ENCODE data around the gene SENP8. TPM values are rescaled to one million over a fixed set of nuclear protein-coding genes. Genes with fewer than 3 reads are reported as not detected.

Gene SENP8
- total and polyA plus RNA-seq, 2 donors, result 2.0 to 2.7 TPM

- Histone ChIP-seq H3K36me3 (ENCODE audit: control insufficient read depth in 2 of 2, insufficient read depth in 2 of 2, low read length in 1 of 2) (no peaks in the 10 kb centered on the region), H3K4me3 (ENCODE audit: low read length in 2 of 2) (no peak overlapping the region), H3K27ac (ENCODE audit: low read depth in 1 of 2, low read length in 1 of 2) (no peak overlapping the region), H3K9me3 (ENCODE audit: control insufficient read depth in 2 of 2, insufficient read depth in 1 of 2, low read length in 1 of 2) (no peaks in the 10 kb centered on the region), H3K4me1 (ENCODE audit: control insufficient read depth in 2 of 2, insufficient read depth in 2 of 2, low read length in 2 of 2) (no peaks in the 10 kb centered on the region), H3K27me3 (ENCODE audit: control insufficient read depth in 2 of 2, insufficient read depth in 1 of 2, low read length in 1 of 2) (no peaks in the 10 kb centered on the region)
- WGBS, result 96% methylated on average over 15 of the region's 15 CpGs
- no peak for DNase-seq (ENCODE audit: low read depth in 6 of 9, low spot score in 9 of 9)
Observed at GRCh38 chr15:72175186-72176044, 57.2 kb downstream of the SENP8 start.

DNA sequence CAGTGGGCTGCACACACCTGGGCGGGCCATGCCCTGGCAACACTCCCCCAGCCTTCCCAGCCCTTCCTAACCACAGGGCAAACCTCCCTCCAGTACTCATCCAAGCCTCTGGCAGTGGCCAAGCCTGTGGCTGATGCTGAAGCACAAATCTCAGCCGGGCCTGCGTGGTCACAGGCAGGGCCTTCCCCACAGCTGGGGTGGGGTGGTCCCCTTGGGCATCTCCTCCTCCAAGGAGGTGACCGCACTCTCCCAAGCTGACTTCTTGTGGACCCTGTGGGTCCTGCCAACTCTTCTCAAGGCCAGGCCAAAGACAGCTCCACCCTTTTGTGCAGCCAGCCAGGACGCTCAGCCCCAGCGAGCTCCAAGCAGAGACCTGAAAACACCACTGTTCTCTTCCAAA, 58.0 kb downstream of the SENP8 start:
- Histone ChIP-seq H3K4me1 (ENCODE audit: control insufficient read depth in 2 of 2, insufficient read depth in 2 of 2, low read length in 2 of 2) (no peaks in the 10 kb centered on the region), H3K27me3 (ENCODE audit: control insufficient read depth in 2 of 2, insufficient read depth in 1 of 2, low read length in 1 of 2) (no peaks in the 10 kb centered on the region), H3K4me3 (ENCODE audit: low read length in 2 of 2) (no peak overlapping the region), H3K36me3 (ENCODE audit: control insufficient read depth in 2 of 2, insufficient read depth in 2 of 2, low read length in 1 of 2) (no peaks in the 10 kb centered on the region), H3K27ac (ENCODE audit: low read depth in 1 of 2, low read length in 1 of 2) (no peak overlapping the region), H3K9me3 (ENCODE audit: control insufficient read depth in 2 of 2, insufficient read depth in 1 of 2, low read length in 1 of 2) (no peaks in the 10 kb centered on the region)
- DNase-seq (ENCODE audit: low read depth in 6 of 9, low spot score in 9 of 9), result no peak
- WGBS, result 96% methylated on average over 6 of the region's 6 CpGs

- no peaks in the 10 kb centered on the region for H3K27me3 ChIP-seq (ENCODE audit: control insufficient read depth in 2 of 2, insufficient read depth in 1 of 2, low read length in 1 of 2)
- no peaks in the 10 kb centered on the region for H3K4me1 ChIP-seq (ENCODE audit: control insufficient read depth in 2 of 2, insufficient read depth in 2 of 2, low read length in 2 of 2)
- H3K4me3 ChIP-seq (ENCODE audit: low read length in 2 of 2), result no peak overlapping the region
- DNase-seq (ENCODE audit: low read depth in 6 of 9, low spot score in 9 of 9), result no peak
- no peaks in the 10 kb centered on the region for H3K36me3 ChIP-seq (ENCODE audit: control insufficient read depth in 2 of 2, insufficient read depth in 2 of 2, low read length in 1 of 2)
- no peak overlapping the region for H3K27ac ChIP-seq (ENCODE audit: low read depth in 1 of 2, low read length in 1 of 2)
- no peaks in the 10 kb centered on the region for H3K9me3 ChIP-seq (ENCODE audit: control insufficient read depth in 2 of 2, insufficient read depth in 1 of 2, low read length in 1 of 2)
- 93% methylated on average over 3 of the region's 3 CpGs for WGBS
Observed at GRCh38 chr15:72176743-72177142, 58.5 kb downstream of the SENP8 start.

DNA sequence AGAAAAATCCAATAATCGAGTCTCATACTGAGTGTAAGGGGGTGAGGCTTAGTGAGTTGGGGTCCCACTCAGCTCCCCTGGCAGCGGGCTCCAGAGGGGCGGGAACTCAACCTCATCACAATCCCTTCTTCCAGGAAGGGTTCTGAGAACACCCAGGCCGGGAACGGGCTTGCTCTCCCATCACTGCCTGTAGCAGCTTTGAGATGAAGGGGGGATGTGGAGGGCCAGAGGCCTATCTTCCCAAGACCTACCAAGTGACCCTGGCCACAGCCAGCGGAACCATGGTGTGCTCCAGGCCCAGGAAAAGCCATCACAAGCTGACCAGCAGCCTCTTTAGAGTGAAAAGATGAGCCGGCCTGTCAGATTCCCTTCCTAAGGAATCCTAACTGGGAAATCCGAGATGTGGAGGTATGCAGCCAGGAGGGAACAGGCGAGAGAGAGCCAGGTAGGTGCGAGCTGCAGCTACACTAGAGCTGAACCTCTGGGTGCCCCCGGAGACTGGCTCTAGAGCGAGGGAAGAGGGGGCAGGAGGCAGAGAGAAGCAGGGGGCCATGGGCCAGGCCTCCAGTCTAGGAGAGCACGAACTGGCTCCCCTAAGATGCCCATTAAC, 60.9 kb downstream of the SENP8 start:
- Histone ChIP-seq H3K36me3 (ENCODE audit: control insufficient read depth in 2 of 2, insufficient read depth in 2 of 2, low read length in 1 of 2) (no peaks in the 10 kb centered on the region), H3K9me3 (ENCODE audit: control insufficient read depth in 2 of 2, insufficient read depth in 1 of 2, low read length in 1 of 2) (no peaks in the 10 kb centered on the region), H3K27me3 (ENCODE audit: control insufficient read depth in 2 of 2, insufficient read depth in 1 of 2, low read length in 1 of 2) (peaks cover 6 to 14% of the 10 kb centered on the region in 2 donors), H3K4me1 (ENCODE audit: control insufficient read depth in 2 of 2, insufficient read depth in 2 of 2, low read length in 2 of 2) (no peaks in the 10 kb centered on the region), H3K4me3 (ENCODE audit: low read length in 2 of 2) (no peak overlapping the region), H3K27ac (ENCODE audit: low read depth in 1 of 2, low read length in 1 of 2) (no peak overlapping the region)
- 97% methylated on average over 13 of the region's 13 CpGs for WGBS
- no peak for DNase-seq (ENCODE audit: low read depth in 6 of 9, low spot score in 9 of 9)

- H3K4me1 ChIP-seq (ENCODE audit: control insufficient read depth in 2 of 2, insufficient read depth in 2 of 2, low read length in 2 of 2), result no peaks in the 10 kb centered on the region
- 95% methylated on average over 16 of the region's 16 CpGs for WGBS
- H3K27me3 ChIP-seq (ENCODE audit: control insufficient read depth in 2 of 2, insufficient read depth in 1 of 2, low read length in 1 of 2), result peaks cover 14 to 23% of the 10 kb centered on the region in 2 donors
- no peaks in the 10 kb centered on the region for H3K36me3 ChIP-seq (ENCODE audit: control insufficient read depth in 2 of 2, insufficient read depth in 2 of 2, low read length in 1 of 2)
- no peak for DNase-seq (ENCODE audit: low read depth in 6 of 9, low spot score in 9 of 9)
- H3K9me3 ChIP-seq (ENCODE audit: control insufficient read depth in 2 of 2, insufficient read depth in 1 of 2, low read length in 1 of 2), result no peaks in the 10 kb centered on the region
- H3K27ac ChIP-seq (ENCODE audit: low read depth in 1 of 2, low read length in 1 of 2), result no peak overlapping the region
- H3K4me3 ChIP-seq (ENCODE audit: low read length in 2 of 2), result no peak overlapping the region
Observed at GRCh38 chr15:72179950-72180581, 61.9 kb downstream of the SENP8 start.

GRCh38 chr15:72180761-72181324, 62.6 kb downstream of the SENP8 start:
- DNase-seq (ENCODE audit: low read depth in 6 of 9, low spot score in 9 of 9), result no peak
- Histone ChIP-seq H3K4me3 (ENCODE audit: low read length in 2 of 2) (no peak overlapping the region), H3K9me3 (ENCODE audit: control insufficient read depth in 2 of 2, insufficient read depth in 1 of 2, low read length in 1 of 2) (no peaks in the 10 kb centered on the region), H3K4me1 (ENCODE audit: control insufficient read depth in 2 of 2, insufficient read depth in 2 of 2, low read length in 2 of 2) (no peaks in the 10 kb centered on the region), H3K27ac (ENCODE audit: low read depth in 1 of 2, low read length in 1 of 2) (no peak overlapping the region), H3K36me3 (ENCODE audit: control insufficient read depth in 2 of 2, insufficient read depth in 2 of 2, low read length in 1 of 2) (no peaks in the 10 kb centered on the region), H3K27me3 (ENCODE audit: control insufficient read depth in 2 of 2, insufficient read depth in 1 of 2, low read length in 1 of 2) (peaks cover 14 to 29% of the 10 kb centered on the region in 2 donors)
- WGBS, result 97% methylated on average over 5 of the region's 5 CpGs

DNA sequence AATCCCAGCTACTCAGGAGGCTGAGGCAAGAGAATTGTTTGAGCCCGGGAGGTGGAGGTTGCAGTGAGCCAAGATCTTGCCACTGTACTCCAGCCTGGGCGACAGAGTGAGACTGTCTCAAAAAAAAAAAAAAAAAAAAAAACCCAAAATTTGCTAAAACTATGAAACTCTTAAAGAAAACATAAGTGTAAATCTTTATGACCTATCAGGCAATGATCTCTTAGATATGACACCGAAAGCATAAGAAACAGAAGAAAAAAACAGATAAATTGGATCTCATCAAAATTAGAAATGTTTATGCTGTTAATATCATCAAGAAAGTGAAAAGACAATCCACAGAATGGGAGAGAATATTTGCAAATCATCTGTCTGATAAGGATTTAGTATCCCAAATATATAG, 64.0 kb downstream of the SENP8 start:
- WGBS, result 98% methylated on average over 3 of the region's 3 CpGs
- no peak overlapping the region for H3K27ac ChIP-seq (ENCODE audit: low read depth in 1 of 2, low read length in 1 of 2)

DNA sequence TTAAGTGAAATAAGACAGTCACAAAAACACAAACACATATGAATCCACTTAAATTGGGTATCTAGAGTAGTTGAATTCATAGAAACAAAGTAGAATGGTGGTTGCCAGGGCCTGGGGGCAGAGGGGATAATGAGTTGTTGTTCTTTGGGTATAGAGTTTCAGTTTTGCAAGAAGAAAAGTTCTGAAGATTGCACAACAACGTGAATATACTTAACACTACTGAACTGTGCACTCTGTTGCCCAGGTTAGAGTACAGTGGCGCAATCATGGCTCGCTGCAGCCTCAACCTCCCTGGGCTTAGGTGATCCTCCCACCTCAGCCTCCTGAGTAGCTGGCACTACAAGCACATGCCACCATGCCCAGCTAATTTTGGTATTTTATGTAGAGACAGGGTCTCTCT, 64.5 kb downstream of the SENP8 start:
- Histone ChIP-seq H3K27ac (ENCODE audit: low read depth in 1 of 2, low read length in 1 of 2) (no peak overlapping the region), H3K9me3 (ENCODE audit: control insufficient read depth in 2 of 2, insufficient read depth in 1 of 2, low read length in 1 of 2) (no peaks in the 10 kb centered on the region), H3K4me1 (ENCODE audit: control insufficient read depth in 2 of 2, insufficient read depth in 2 of 2, low read length in 2 of 2) (no peaks in the 10 kb centered on the region), H3K36me3 (ENCODE audit: control insufficient read depth in 2 of 2, insufficient read depth in 2 of 2, low read length in 1 of 2) (no peaks in the 10 kb centered on the region), H3K27me3 (ENCODE audit: control insufficient read depth in 2 of 2, insufficient read depth in 1 of 2, low read length in 1 of 2) (peaks cover 14 to 33% of the 10 kb centered on the region in 2 donors), H3K4me3 (ENCODE audit: low read length in 2 of 2) (no peak overlapping the region)
- DNase-seq (ENCODE audit: low read depth in 6 of 9, low spot score in 9 of 9), result no peak
- WGBS, result 93% methylated on average over 3 of the region's 3 CpGs

More for the DNA sequence above, 64.0 kb downstream of the SENP8 start:
- Histone ChIP-seq H3K4me1 (ENCODE audit: control insufficient read depth in 2 of 2, insufficient read depth in 2 of 2, low read length in 2 of 2) (no peaks in the 10 kb centered on the region), H3K4me3 (ENCODE audit: low read length in 2 of 2) (no peak overlapping the region), H3K36me3 (ENCODE audit: control insufficient read depth in 2 of 2, insufficient read depth in 2 of 2, low read length in 1 of 2) (no peaks in the 10 kb centered on the region), H3K27me3 (ENCODE audit: control insufficient read depth in 2 of 2, insufficient read depth in 1 of 2, low read length in 1 of 2) (peaks cover 14 to 30% of the 10 kb centered on the region in 2 donors), H3K9me3 (ENCODE audit: control insufficient read depth in 2 of 2, insufficient read depth in 1 of 2, low read length in 1 of 2) (no peaks in the 10 kb centered on the region)
- DNase-seq (ENCODE audit: low read depth in 6 of 9, low spot score in 9 of 9), result no peak

- Histone ChIP-seq H3K27me3 (ENCODE audit: control insufficient read depth in 2 of 2, insufficient read depth in 1 of 2, low read length in 1 of 2) (peaks cover 14 to 33% of the 10 kb centered on the region in 2 donors), H3K36me3 (ENCODE audit: control insufficient read depth in 2 of 2, insufficient read depth in 2 of 2, low read length in 1 of 2) (no peaks in the 10 kb centered on the region), H3K9me3 (ENCODE audit: control insufficient read depth in 2 of 2, insufficient read depth in 1 of 2, low read length in 1 of 2) (no peaks in the 10 kb centered on the region), H3K4me1 (ENCODE audit: control insufficient read depth in 2 of 2, insufficient read depth in 2 of 2, low read length in 2 of 2) (no peaks in the 10 kb centered on the region), H3K4me3 (ENCODE audit: low read length in 2 of 2) (no peak overlapping the region), H3K27ac (ENCODE audit: low read depth in 1 of 2, low read length in 1 of 2) (no peak overlapping the region)
- WGBS, result 61% methylated on average over 12 of the region's 12 CpGs
- no peak for DNase-seq (ENCODE audit: low read depth in 6 of 9, low spot score in 9 of 9)
Observed at GRCh38 chr15:72183781-72184164, 65.6 kb downstream of the SENP8 start.

Measured in thymus (tissue), 11 donors.